Subcutaneous abdominal adipose tissue (tissue), 5 donors: Measurements from ENCODE around the gene SNX1.
A peak's percentile ranks its signal among the peaks of the same experiment; 100 is the strongest.
"Not testable (repeated sequence)": the region's sequence is repeated elsewhere in the genome, so short reads cannot be mapped to it uniquely, and the experiment has no call there.

ENCODE experiments used
- H3K27ac ChIP-seq: one replicate; pipeline ENCODE4 v1.7.0; 2013; ENCODE audit warnings: low read depth, mild to moderate bottlenecking, inconsistent platforms, low read length, moderate library complexity
- H3K27me3 ChIP-seq, 5 donors: one replicate each; pipeline ENCODE4 v1.7.0; 2013; ENCODE audit warnings: low read length in 5 of 5, inconsistent platforms in 1 of 5; ENCODE audit not compliant: control insufficient read depth in 5 of 5, insufficient read depth in 4 of 5
- H3K36me3 ChIP-seq, 5 donors: one replicate each; pipeline ENCODE4 v1.7.0; 2013; ENCODE audit warnings: low read length in 5 of 5; ENCODE audit not compliant: control insufficient read depth in 5 of 5, insufficient read depth in 5 of 5
- H3K4me1 ChIP-seq, 5 donors: one replicate each; pipeline ENCODE4 v1.7.0; 2013; ENCODE audit warnings: low read length in 5 of 5, mild to moderate bottlenecking in 3 of 5, moderate library complexity in 1 of 5; ENCODE audit not compliant: control insufficient read depth in 5 of 5, insufficient read depth in 5 of 5
- H3K4me3 ChIP-seq, 5 donors: one replicate each; pipeline ENCODE4 v1.7.0; 2013; ENCODE audit warnings: low read length in 5 of 5, low read depth in 1 of 5
- H3K9ac ChIP-seq, 5 donors: one replicate each; pipeline ENCODE4 v1.7.0; 2013; ENCODE audit warnings: low read length in 5 of 5, mild to moderate bottlenecking in 4 of 5, moderate library complexity in 3 of 5
- H3K9me3 ChIP-seq, 5 donors: one replicate each; pipeline ENCODE4 v1.7.0; 2013; ENCODE audit warnings: low read length in 5 of 5; ENCODE audit not compliant: control insufficient read depth in 5 of 5
- donor health status: healthy.
- donor health status: healthy.
- donor health status: healthy.
- donor health status: healthy.
- donor health status: healthy.

Gene SNX1

GRCh38 chr15:64112073-64112772 lies 16.4 kb downstream of the SNX1 start:
- peaks cover 31 to 46% (median 35%) of the 10 kb centered on the region in 5 donors for H3K36me3 ChIP-seq
- no peaks in the 10 kb centered on the region for H3K27me3 ChIP-seq
- H3K9me3 ChIP-seq, result no peaks in the 10 kb centered on the region
- peak overlapping the region; percentile 49 for H3K27ac ChIP-seq
- H3K9ac ChIP-seq, result peak overlapping the region in 1 of 5 donors; percentile 46
- peaks cover 3 to 34% (median 24%) of the 10 kb centered on the region in 5 donors for H3K4me1 ChIP-seq
- H3K4me3 ChIP-seq, result no peak overlapping the region

GRCh38 chr15:64112904-64113303 lies 17.1 kb downstream of the SNX1 start:
- peaks cover 36 to 52% (median 40%) of the 10 kb centered on the region in 5 donors for H3K36me3 ChIP-seq
- no peak overlapping the region for H3K4me3 ChIP-seq
- peak overlapping the region; percentile 58 for H3K27ac ChIP-seq
- H3K27me3 ChIP-seq, result no peaks in the 10 kb centered on the region
- H3K9me3 ChIP-seq, result no peaks in the 10 kb centered on the region
- no peak overlapping the region for H3K9ac ChIP-seq
- peaks cover 3 to 31% (median 22%) of the 10 kb centered on the region in 5 donors for H3K4me1 ChIP-seq

GRCh38 chr15:64117759-64118487 lies 22.1 kb downstream of the SNX1 start:
- H3K36me3 ChIP-seq, result peaks cover 59 to 100% (median 82%) of the 10 kb centered on the region in 5 donors
- H3K4me1 ChIP-seq, result peaks cover 0 to 5% (median 4%) of the 10 kb centered on the region in 5 donors
- H3K27ac ChIP-seq, result no peak overlapping the region
- no peak overlapping the region for H3K9ac ChIP-seq
- no peaks in the 10 kb centered on the region for H3K9me3 ChIP-seq
- H3K27me3 ChIP-seq, result no peaks in the 10 kb centered on the region
- no peak overlapping the region for H3K4me3 ChIP-seq

GRCh38 chr15:64120322-64120721 lies 24.5 kb downstream of the SNX1 start:
- H3K9ac ChIP-seq, H3K9me3 ChIP-seq, H3K27me3 ChIP-seq, H3K4me3 ChIP-seq, H3K4me1 ChIP-seq, H3K27ac ChIP-seq: not testable (repeated sequence)
- peaks cover 55 to 93% (median 77%) of the 10 kb centered on the region in 5 donors for H3K36me3 ChIP-seq

GRCh38 chr15:64121614-64122013 lies 25.8 kb downstream of the SNX1 start:
- no peaks in the 10 kb centered on the region for H3K27me3 ChIP-seq
- H3K4me3 ChIP-seq, result no peak overlapping the region
- no peaks in the 10 kb centered on the region for H3K9me3 ChIP-seq
- H3K27ac ChIP-seq, result no peak overlapping the region
- H3K36me3 ChIP-seq, result peaks cover 53 to 93% (median 78%) of the 10 kb centered on the region in 5 donors
- H3K4me1 ChIP-seq, result no peaks in the 10 kb centered on the region
- H3K9ac ChIP-seq, result no peak overlapping the region

- Histone ChIP-seq H3K4me3 (no peak overlapping the region), H3K36me3 (peaks cover 56 to 93% (median 80%) of the 10 kb centered on the region in 5 donors), H3K27me3 (no peaks in the 10 kb centered on the region), H3K27ac (no peak overlapping the region), H3K4me1 (no peaks in the 10 kb centered on the region), H3K9me3 (no peaks in the 10 kb centered on the region), H3K9ac (no peak overlapping the region)
Observed at GRCh38 chr15:64122444-64122843, 26.7 kb downstream of the SNX1 start.

- H3K36me3 ChIP-seq, result peaks cover 58 to 93% (median 80%) of the 10 kb centered on the region in 5 donors
Observed at GRCh38 chr15:64122936-64123351, 27.2 kb downstream of the SNX1 start.

GRCh38 chr15:64125978-64126377 lies 30.2 kb downstream of the SNX1 start:
- Histone ChIP-seq H3K36me3 (peaks cover 60 to 93% (median 78%) of the 10 kb centered on the region in 5 donors), H3K9ac (no peak overlapping the region), H3K4me1 (no peaks in the 10 kb centered on the region), H3K4me3 (no peak overlapping the region), H3K27me3 (no peaks in the 10 kb centered on the region), H3K27ac (no peak overlapping the region), H3K9me3 (no peaks in the 10 kb centered on the region)

More at GRCh38 chr15:64122936-64123351, 27.2 kb downstream of the SNX1 start:
- H3K27ac ChIP-seq, result no peak overlapping the region
- H3K4me3 ChIP-seq, result no peak overlapping the region
- H3K27me3 ChIP-seq, result no peaks in the 10 kb centered on the region
- H3K9me3 ChIP-seq, result no peaks in the 10 kb centered on the region
- H3K9ac ChIP-seq, result peak overlapping the region in 1 of 5 donors; percentile 6
- no peaks in the 10 kb centered on the region for H3K4me1 ChIP-seq

GRCh38 chr15:64127521-64128270 lies 31.9 kb downstream of the SNX1 start:
- no peak overlapping the region for H3K9ac ChIP-seq
- peaks cover 56 to 94% (median 83%) of the 10 kb centered on the region in 5 donors for H3K36me3 ChIP-seq
- H3K4me3 ChIP-seq, result no peak overlapping the region
- H3K9me3 ChIP-seq, result no peaks in the 10 kb centered on the region
- H3K27me3 ChIP-seq, result no peaks in the 10 kb centered on the region
- no peaks in the 10 kb centered on the region for H3K4me1 ChIP-seq
- no peak overlapping the region for H3K27ac ChIP-seq
